Measurements from ENCODE around the gene ELANE. TPM values are rescaled to one million over a fixed set of nuclear protein-coding genes. Genes with fewer than 3 reads are reported as not detected.

Gene ELANE
- total RNA-seq, 2 donors from 2014 or later: 0.67 to 0.83 TPM

DNA sequence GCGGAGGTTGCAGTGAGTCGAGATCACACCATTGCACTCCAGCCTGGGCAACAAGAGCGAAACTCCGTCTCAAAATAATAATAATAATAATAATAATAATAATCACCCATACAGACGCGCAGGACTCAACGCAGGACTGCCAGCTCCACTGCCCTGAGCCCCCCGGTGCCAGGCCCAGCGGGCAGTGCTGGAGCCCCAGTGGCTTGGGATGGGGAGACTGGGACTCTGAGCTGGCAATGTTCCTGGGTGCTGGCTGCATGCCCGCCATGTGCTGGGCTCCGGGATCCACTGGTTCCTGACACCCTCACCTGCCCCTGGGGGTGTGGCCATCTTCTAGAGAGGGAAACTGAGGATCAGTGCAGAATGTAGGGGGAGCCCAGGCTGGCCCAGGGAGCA, 24.8 kb upstream of the ELANE start:
- peaks cover 0 to 5% of the 10 kb centered on the region in 2 donors for H3K4me1 ChIP-seq
- H3K4me3 ChIP-seq: no peak overlapping the region
- H3K36me3 ChIP-seq: no peaks in the 10 kb centered on the region
- no peak overlapping the region for H3K27ac ChIP-seq
- H3K9me3 ChIP-seq: no peaks in the 10 kb centered on the region
- TF ChIP-seq, protein P1, sequence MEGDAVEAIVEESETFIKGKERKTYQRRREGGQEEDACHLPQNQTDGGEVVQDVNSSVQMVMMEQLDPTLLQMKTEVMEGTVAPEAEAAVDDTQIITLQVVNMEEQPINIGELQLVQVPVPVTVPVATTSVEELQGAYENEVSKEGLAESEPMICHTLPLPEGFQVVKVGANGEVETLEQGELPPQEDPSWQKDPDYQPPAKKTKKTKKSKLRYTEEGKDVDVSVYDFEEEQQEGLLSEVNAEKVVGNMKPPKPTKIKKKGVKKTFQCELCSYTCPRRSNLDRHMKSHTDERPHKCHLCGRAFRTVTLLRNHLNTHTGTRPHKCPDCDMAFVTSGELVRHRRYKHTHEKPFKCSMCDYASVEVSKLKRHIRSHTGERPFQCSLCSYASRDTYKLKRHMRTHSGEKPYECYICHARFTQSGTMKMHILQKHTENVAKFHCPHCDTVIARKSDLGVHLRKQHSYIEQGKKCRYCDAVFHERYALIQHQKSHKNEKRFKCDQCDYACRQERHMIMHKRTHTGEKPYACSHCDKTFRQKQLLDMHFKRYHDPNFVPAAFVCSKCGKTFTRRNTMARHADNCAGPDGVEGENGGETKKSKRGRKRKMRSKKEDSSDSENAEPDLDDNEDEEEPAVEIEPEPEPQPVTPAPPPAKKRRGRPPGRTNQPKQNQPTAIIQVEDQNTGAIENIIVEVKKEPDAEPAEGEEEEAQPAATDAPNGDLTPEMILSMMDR (IDR thresholded peaks at IDR 0.05): no peak
- DNase-seq (ENCODE audit: low spot score): no peak
- peaks cover 0 to 5% of the 10 kb centered on the region in 2 donors for H3K27me3 ChIP-seq

DNA sequence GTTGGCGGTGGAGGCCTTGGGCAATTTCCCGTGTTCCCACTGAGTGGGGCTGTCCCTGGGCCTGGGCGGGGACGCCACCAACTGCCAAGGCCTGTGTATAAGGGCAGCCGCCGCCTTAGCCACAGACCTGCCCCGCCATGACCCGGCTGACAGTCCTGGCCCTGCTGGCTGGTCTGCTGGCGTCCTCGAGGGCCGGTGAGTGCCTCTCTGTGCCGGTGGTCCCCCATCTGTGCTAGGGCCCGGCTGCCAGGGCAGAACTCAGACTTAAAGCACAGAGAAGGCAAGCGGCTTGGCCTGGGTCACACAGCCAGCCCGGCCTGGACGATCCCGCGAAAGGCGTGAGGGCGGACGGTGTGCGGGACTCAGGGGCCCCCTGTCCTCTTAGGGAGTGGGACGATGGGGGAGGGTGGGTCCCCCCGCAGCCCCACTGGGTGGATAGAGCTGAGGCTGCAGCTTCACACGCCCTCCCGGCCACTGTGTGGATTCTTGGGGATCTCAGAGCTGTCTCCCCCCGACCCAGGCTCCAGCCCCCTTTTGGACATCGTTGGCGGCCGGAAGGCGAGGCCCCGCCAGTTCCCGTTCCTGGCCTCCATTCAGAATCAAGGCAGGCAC, 24.3 kb upstream of the ELANE start, which contains the start of gene AZU1:
Gene AZU1, plus strand, starts transcription at position 128 of the 612 bp plus-strand sequence. Its CDS starts 10 bp downstream, at position 138.
- Histone ChIP-seq H3K9me3 (no peaks in the 10 kb centered on the region), H3K27ac (no peak within 1 kb of the TSS), H3K4me3 (no peak within 1 kb of the TSS), H3K36me3 (no peaks in the 10 kb centered on the region), H3K27me3 (no peaks in the 10 kb centered on the region), H3K4me1 (no peaks in the 10 kb centered on the region)
- DNase-seq (ENCODE audit: low spot score): no peak
- TF ChIP-seq, protein P1 (IDR thresholded peaks at IDR 0.05): no peak

DNA sequence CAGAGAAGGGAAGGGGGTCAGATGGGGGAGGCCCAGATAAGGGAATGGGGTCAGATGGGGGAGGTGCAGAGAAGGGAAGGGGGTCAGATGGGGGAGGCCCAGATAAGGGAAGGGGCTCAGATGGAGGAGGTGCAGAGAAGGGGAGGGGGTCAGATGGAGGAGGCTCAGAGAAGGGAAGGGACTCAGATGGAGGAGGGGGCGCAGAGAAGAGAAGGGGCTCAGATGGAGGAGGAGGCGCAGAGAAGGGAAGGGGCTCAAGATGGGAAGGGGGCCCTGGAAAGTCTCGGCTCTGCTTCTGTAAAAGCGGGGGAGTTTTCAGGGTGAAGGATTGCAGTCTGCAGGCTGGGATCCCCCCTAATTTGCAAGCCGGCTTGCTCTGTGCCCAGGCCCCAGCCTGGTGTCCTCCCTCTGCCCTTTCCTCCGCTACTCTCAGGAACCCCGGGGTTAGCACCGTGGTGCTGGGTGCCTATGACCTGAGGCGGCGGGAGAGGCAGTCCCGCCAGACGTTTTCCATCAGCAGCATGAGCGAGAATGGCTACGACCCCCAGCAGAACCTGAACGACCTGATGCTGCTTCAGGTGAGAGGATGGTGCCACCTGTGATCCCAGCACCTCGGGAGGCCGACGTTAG, 22.9 kb upstream of the ELANE start:
- Histone ChIP-seq H3K27me3 (no peaks in the 10 kb centered on the region), H3K4me1 (no peaks in the 10 kb centered on the region)

DNA sequence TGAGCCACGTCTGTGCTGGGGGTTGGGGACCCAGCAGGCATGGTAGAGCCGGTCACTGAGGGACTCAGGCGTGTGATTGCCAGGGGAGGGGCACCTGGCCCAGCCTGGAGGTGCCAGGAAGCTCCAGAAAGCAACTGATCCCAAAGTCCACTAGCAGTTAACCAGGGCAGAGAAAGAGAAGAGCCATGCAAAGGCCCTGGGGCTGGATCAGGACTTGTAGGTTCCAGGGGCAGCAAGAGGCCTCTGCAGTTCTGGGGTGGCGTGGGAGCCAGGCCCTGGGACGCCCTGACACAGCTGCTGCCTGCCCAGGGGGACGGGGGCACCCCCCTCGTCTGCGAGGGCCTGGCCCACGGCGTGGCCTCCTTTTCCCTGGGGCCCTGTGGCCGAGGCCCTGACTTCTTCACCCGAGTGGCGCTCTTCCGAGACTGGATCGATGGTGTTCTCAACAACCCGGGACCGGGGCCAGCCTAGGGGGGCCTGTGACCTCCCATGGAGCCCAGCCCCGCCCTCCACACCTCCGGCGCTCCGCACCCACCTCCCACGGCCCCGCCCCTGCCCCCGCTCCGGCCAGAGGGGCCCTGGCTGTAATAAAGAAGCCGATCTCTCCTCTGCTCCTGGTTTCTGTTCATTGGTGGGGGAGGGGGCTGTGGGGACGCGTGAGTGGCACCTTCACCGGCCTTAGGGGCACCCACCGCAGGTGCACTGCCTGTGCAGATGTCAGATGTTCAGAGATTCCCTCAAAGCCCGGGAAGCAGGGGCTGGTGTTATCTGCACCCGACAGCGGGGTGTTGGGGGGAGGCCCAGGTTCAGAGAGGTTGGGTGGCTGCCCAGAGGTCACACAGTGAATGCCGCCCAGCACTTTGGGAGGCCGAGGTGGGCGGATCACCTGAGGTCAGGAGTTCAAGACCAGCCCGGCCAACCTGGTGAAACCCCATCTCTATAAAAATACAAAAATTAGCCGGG, 20.4 kb upstream of the ELANE start:
- no peaks in the 10 kb centered on the region for H3K4me1 ChIP-seq
- H3K27me3 ChIP-seq: no peaks in the 10 kb centered on the region
- H3K4me3 ChIP-seq: no peak overlapping the region
- no peak for DNase-seq (ENCODE audit: low spot score)
- no peaks in the 10 kb centered on the region for H3K9me3 ChIP-seq
- TF ChIP-seq, protein P1 (IDR thresholded peaks at IDR 0.05): no peak
- H3K27ac ChIP-seq: no peak overlapping the region
- H3K36me3 ChIP-seq: no peaks in the 10 kb centered on the region

More for the DNA sequence above, 22.9 kb upstream of the ELANE start:
- TF ChIP-seq, protein P1 (IDR thresholded peaks at IDR 0.05): no peak
- no peak for DNase-seq (ENCODE audit: low spot score)
- no peaks in the 10 kb centered on the region for H3K9me3 ChIP-seq
- no peak overlapping the region for H3K27ac ChIP-seq
- H3K36me3 ChIP-seq: no peaks in the 10 kb centered on the region
- H3K4me3 ChIP-seq: no peak overlapping the region

DNA sequence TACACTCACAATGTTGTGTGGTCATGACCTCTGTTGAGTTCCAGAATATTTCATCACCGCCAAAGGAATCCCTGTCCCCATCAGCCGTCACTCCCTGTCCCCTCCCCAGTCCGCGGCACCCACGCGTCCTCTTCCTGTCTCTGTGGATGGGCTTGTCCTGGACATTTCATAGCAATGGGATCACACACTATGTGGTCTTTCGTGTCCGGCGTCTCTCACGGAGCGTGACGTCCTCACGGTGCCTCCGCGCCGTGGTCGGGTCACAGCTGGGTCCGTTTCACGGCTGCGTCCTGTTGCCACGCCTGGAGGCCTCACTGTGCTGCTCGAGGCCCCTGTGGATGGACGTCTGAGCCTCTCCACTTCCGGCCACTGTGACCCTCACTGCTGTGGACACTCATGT, 17.9 kb upstream of the ELANE start:
- no peaks in the 10 kb centered on the region for H3K4me1 ChIP-seq
- H3K27me3 ChIP-seq: no peaks in the 10 kb centered on the region
- no peak for DNase-seq (ENCODE audit: low spot score)
- H3K36me3 ChIP-seq: no peaks in the 10 kb centered on the region
- no peaks in the 10 kb centered on the region for H3K9me3 ChIP-seq
- TF ChIP-seq, protein P1 (IDR thresholded peaks at IDR 0.05): no peak
- no peak overlapping the region for H3K27ac ChIP-seq
- H3K4me3 ChIP-seq: no peak overlapping the region
